ENCODE results near the gene HBS1L.

DNA sequence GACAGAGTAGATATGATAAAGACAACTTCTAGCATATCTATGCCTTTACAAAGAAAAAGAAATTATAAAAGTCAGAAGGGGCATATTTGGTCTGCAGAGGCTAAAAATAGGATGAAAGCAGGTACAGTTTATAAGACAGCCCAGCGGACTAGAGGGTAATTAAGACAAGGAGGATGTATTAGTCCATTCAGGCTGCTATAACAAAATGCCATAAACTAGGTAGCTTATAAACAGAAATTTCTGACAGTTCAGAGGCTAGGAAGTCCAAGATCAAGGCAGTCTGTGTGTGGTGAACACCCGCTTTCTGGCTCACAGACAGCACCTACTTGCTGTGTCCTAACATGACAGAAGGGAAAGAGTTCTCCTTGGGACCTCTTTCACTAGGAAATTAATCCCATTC, 5.7 kb downstream of the HBS1L start:
- no peak for TF ChIP-seq CTCF (IDR thresholded peaks at IDR 0.05)
- TF ChIP-seq POLR2A (IDR thresholded peaks at IDR 0.05), result no peak
- TF ChIP-seq EP300 (IDR thresholded peaks at IDR 0.05), result no peak

All from tibial nerve (tissue), 4 donors.